Mesendoderm (in vitro differentiated cells): ENCODE measurements around the gene PRR5L.
A peak's percentile ranks its signal among the peaks of the same experiment; 100 is the strongest.

Experiments used
- DNase-seq: peaks from one replicate; pipeline ENCODE4 v3.0.0; 2013
- H2AK5ac ChIP-seq: 2 replicates; pipeline ENCODE4 v1.6.1; 2013; ENCODE audit warnings: low read length, inconsistent platforms
- H2BK120ac ChIP-seq: 2 replicates; pipeline ENCODE4 v1.6.1; 2013; ENCODE audit warnings: low read depth, mild to moderate bottlenecking, low read length, moderate library complexity, mixed read lengths
- H2BK15ac ChIP-seq: replicated peaks from 2 replicates; pipeline ENCODE4 v1.6.1; 2013; ENCODE audit warnings: low read depth, mild to moderate bottlenecking, moderate library complexity
- H2BK5ac ChIP-seq: 2 replicates; pipeline ENCODE4 v1.6.1; 2013; ENCODE audit warnings: low read length, inconsistent platforms
- H3K18ac ChIP-seq: 2 replicates; pipeline ENCODE4 v1.6.1; 2013; ENCODE audit warnings: mild to moderate bottlenecking, low read length, mixed read lengths
- H3K23ac ChIP-seq: one replicate; pipeline ENCODE4 v1.6.1; 2013; ENCODE audit warnings: low read length
- H3K27ac ChIP-seq: 2 replicates; pipeline ENCODE4 v1.5.1; 2013; ENCODE audit warnings: low read depth, mild to moderate bottlenecking, inconsistent platforms, low read length, moderate library complexity
- H3K27me3 ChIP-seq: 2 replicates; pipeline ENCODE4 v1.6.1; 2013; ENCODE audit warnings: low read length, control low read depth, mild to moderate bottlenecking, inconsistent platforms; ENCODE audit not compliant: insufficient read depth, poor library complexity
- H3K36me3 ChIP-seq: 2 replicates; pipeline ENCODE4 v1.6.1; 2013; ENCODE audit warnings: low read length, inconsistent platforms; ENCODE audit not compliant: control insufficient read depth, insufficient read depth
- H3K4ac ChIP-seq: one replicate; pipeline ENCODE4 v1.6.1; 2013; ENCODE audit warnings: low read depth, mild to moderate bottlenecking, low read length, moderate library complexity
- H3K4me1 ChIP-seq: 2 replicates; pipeline ENCODE4 v1.6.1; 2013; ENCODE audit warnings: low read depth, low read length, inconsistent platforms; ENCODE audit not compliant: control insufficient read depth
- H3K4me2 ChIP-seq: 2 replicates; pipeline ENCODE4 v1.6.1; 2013; ENCODE audit warnings: low read length
- H3K4me3 ChIP-seq: 2 replicates; pipeline ENCODE4 v1.5.1; 2013; ENCODE audit warnings: mild to moderate bottlenecking, low read length
- H3K56ac ChIP-seq: one replicate; pipeline ENCODE4 v1.6.1; 2013; ENCODE audit warnings: low read length
- H3K79me1 ChIP-seq: 2 replicates; pipeline ENCODE4 v1.6.1; 2013; ENCODE audit warnings: low read length, inconsistent platforms
- H3K79me2 ChIP-seq: 2 replicates; pipeline ENCODE4 v1.6.1; 2013; ENCODE audit warnings: mild to moderate bottlenecking, low read length; ENCODE audit not compliant: control insufficient read depth, insufficient read depth
- H3K9ac ChIP-seq: 2 replicates; pipeline ENCODE4 v1.6.1; 2013; ENCODE audit warnings: low read length, inconsistent platforms
- H4K5ac ChIP-seq: one replicate; pipeline ENCODE4 v1.6.1; 2013; ENCODE audit warnings: low read length
- H4K8ac ChIP-seq: one replicate; pipeline ENCODE4 v1.6.1; 2013; ENCODE audit warnings: low read depth, mild to moderate bottlenecking, control low read depth, low read length, moderate library complexity
- WGBS: extraction: QIAGEN DNeasy Blood & Tissue Kit; methylation state at CpG from one replicate; pipeline ENCODE4 v1.1.7; 2013; ENCODE audit warnings: low lambda C conversion rate, missing lambda C conversion rate; ENCODE audit not compliant: insufficient coverage; ENCODE audit errors: extremely low coverage; 5-methylcytosine and 5-hydroxymethylcytosine counted together

The PRR5L gene

GRCh38 chr11:36296884-36297543 lies 926 bp downstream of the PRR5L start:
- Histone ChIP-seq H3K79me1 (no peaks in the 10 kb centered on the region), H3K4me2 (no peak overlapping the region), H3K4me3 (no peak overlapping the region), H4K5ac (no peak overlapping the region), H3K36me3 (no peaks in the 10 kb centered on the region), H2BK5ac (no peak overlapping the region), H3K23ac (no peak overlapping the region), H3K79me2 (no peaks in the 10 kb centered on the region), H3K9ac (no peak overlapping the region), H3K4ac (no peak overlapping the region), H2BK15ac (no peak overlapping the region), H3K27ac (no peak overlapping the region), H3K4me1 (no peaks in the 10 kb centered on the region), H3K27me3 (no peaks in the 10 kb centered on the region), H3K18ac (no peak overlapping the region), H4K8ac (no peak overlapping the region), H2BK120ac (no peak overlapping the region), H2AK5ac (no peak overlapping the region), H3K56ac (no peak overlapping the region)
- no CpG with 5 or more reads among the region's 8 CpGs for WGBS
- DNase-seq = no peak

GRCh38 chr11:36300650-36301049 lies 4.6 kb downstream of the PRR5L start:
- Histone ChIP-seq H4K8ac (no peak overlapping the region), H3K27me3 (no peaks in the 10 kb centered on the region), H2BK5ac (no peak overlapping the region), H3K9ac (no peak overlapping the region), H3K4me2 (no peak overlapping the region), H2AK5ac (no peak overlapping the region), H3K23ac (no peak overlapping the region), H3K18ac (no peak overlapping the region), H3K56ac (no peak overlapping the region), H3K27ac (no peak overlapping the region), H3K79me2 (no peaks in the 10 kb centered on the region), H3K4ac (no peak overlapping the region), H3K4me1 (no peaks in the 10 kb centered on the region), H3K36me3 (no peaks in the 10 kb centered on the region), H3K4me3 (no peak overlapping the region), H3K79me1 (no peaks in the 10 kb centered on the region), H4K5ac (no peak overlapping the region), H2BK15ac (no peak overlapping the region), H2BK120ac (no peak overlapping the region)
- DNase-seq = no peak
- WGBS = no CpG with 5 or more reads among the region's 3 CpGs

- Histone ChIP-seq H3K4ac (no peak overlapping the region), H3K79me2 (no peaks in the 10 kb centered on the region), H3K27ac (no peak overlapping the region), H3K56ac (no peak overlapping the region), H4K8ac (no peak overlapping the region), H3K4me3 (no peak overlapping the region), H2AK5ac (no peak overlapping the region), H3K23ac (no peak overlapping the region), H3K36me3 (no peaks in the 10 kb centered on the region), H3K4me1 (no peaks in the 10 kb centered on the region), H2BK5ac (no peak overlapping the region), H3K4me2 (no peak overlapping the region), H2BK15ac (no peak overlapping the region), H3K79me1 (no peaks in the 10 kb centered on the region), H3K18ac (no peak overlapping the region), H3K9ac (no peak overlapping the region), H2BK120ac (no peak overlapping the region), H4K5ac (no peak overlapping the region), H3K27me3 (no peaks in the 10 kb centered on the region)
- DNase-seq = no peak
- WGBS = no CpG with 5 or more reads among the region's 1 CpG
Observed at GRCh38 chr11:36304351-36304750, 8.3 kb downstream of the PRR5L start.

- no CpG with 5 or more reads among the region's 1 CpG for WGBS
- Histone ChIP-seq H3K4me2 (no peak overlapping the region), H3K18ac (no peak overlapping the region), H3K4me1 (no peaks in the 10 kb centered on the region), H2AK5ac (no peak overlapping the region), H3K27ac (no peak overlapping the region), H2BK120ac (no peak overlapping the region), H3K9ac (no peak overlapping the region), H3K4ac (no peak overlapping the region), H2BK5ac (no peak overlapping the region), H3K36me3 (no peaks in the 10 kb centered on the region), H3K27me3 (no peaks in the 10 kb centered on the region), H4K8ac (no peak overlapping the region), H3K23ac (no peak overlapping the region), H3K79me1 (no peaks in the 10 kb centered on the region), H4K5ac (no peak overlapping the region), H3K56ac (no peak overlapping the region), H2BK15ac (no peak overlapping the region), H3K4me3 (no peak overlapping the region), H3K79me2 (no peaks in the 10 kb centered on the region)
- DNase-seq = no peak
Observed at GRCh38 chr11:36305047-36305446, 9.0 kb downstream of the PRR5L start.

DNA sequence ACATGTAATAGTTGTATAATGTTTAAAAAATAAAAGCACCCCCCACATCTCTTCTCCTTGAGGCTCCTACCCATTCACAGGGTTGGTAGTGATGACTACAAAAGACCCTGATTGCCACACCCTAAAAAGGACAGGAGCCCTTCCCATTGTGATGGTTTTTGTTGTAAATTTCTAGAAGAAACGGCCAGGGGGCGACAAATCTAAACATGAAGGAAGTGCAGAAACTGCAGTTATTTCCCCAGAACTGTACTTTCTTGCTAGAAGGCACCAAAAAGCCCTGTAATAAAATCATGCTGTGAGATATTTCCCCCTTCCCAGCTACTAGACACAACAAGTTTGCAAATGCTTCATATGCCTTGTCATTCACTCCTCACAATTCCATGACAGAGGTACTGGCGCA lies 10.8 kb downstream of the PRR5L start:
- Histone ChIP-seq H4K8ac (no peak overlapping the region), H3K36me3 (no peaks in the 10 kb centered on the region), H3K27me3 (no peaks in the 10 kb centered on the region), H2BK120ac (no peak overlapping the region), H3K56ac (no peak overlapping the region), H3K4me1 (no peaks in the 10 kb centered on the region), H3K4ac (no peak overlapping the region), H4K5ac (no peak overlapping the region), H3K9ac (no peak overlapping the region), H2BK5ac (no peak overlapping the region), H3K4me2 (no peak overlapping the region), H2BK15ac (no peak overlapping the region), H3K27ac (no peak overlapping the region), H3K23ac (no peak overlapping the region), H3K79me1 (no peaks in the 10 kb centered on the region), H3K18ac (no peak overlapping the region), H2AK5ac (no peak overlapping the region), H3K4me3 (no peak overlapping the region), H3K79me2 (no peaks in the 10 kb centered on the region)
- DNase-seq = peak; percentile 61
- no CpG with 5 or more reads among the region's 3 CpGs for WGBS

DNA sequence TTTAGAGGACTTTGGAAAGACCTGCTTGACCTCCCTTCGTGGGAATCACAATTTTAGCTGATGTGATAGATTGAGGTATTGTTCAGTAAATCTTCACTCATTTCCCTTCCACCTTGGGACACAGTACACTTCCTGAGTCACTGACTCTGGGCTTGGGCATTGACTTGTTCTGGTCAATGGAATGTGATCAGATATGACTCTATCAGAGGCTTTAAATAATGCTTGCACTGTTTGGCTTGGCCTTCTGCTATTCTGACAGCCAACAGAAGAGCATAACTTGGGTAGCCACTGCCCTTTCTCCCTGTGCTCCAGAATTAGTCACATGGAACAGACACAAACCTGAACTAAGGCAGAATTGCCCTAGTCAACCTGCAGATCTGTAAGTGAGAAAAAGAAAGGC lies 12.5 kb downstream of the PRR5L start:
- no peak overlapping the region for H3K4ac ChIP-seq
- H2BK120ac ChIP-seq = no peak overlapping the region
- H4K8ac ChIP-seq = no peak overlapping the region
- no peak overlapping the region for H4K5ac ChIP-seq
- no peak overlapping the region for H3K9ac ChIP-seq
- no peak overlapping the region for H2BK5ac ChIP-seq
- H3K79me2 ChIP-seq = no peaks in the 10 kb centered on the region
- no CpG with 5 or more reads among the region's 1 CpG for WGBS
- no peaks in the 10 kb centered on the region for H3K27me3 ChIP-seq
- no peak overlapping the region for H3K18ac ChIP-seq
- H3K4me1 ChIP-seq = no peaks in the 10 kb centered on the region
- H3K4me2 ChIP-seq = no peak overlapping the region
- H2AK5ac ChIP-seq = no peak overlapping the region
- H3K4me3 ChIP-seq = no peak overlapping the region
- H3K23ac ChIP-seq = no peak overlapping the region
- no peaks in the 10 kb centered on the region for H3K36me3 ChIP-seq
- H3K56ac ChIP-seq = no peak overlapping the region
- no peaks in the 10 kb centered on the region for H3K79me1 ChIP-seq
- H3K27ac ChIP-seq = no peak overlapping the region
- no peak overlapping the region for H2BK15ac ChIP-seq
- DNase-seq = no peak
